ENCODE measurements around the gene CST7. TPM values are rescaled to one million over a fixed set of nuclear protein-coding genes. Genes with fewer than 3 reads are reported as not detected.

CST7 gene
- total RNA-seq, 1 experiment from 2014 or later, result 1.1 TPM

DNA sequence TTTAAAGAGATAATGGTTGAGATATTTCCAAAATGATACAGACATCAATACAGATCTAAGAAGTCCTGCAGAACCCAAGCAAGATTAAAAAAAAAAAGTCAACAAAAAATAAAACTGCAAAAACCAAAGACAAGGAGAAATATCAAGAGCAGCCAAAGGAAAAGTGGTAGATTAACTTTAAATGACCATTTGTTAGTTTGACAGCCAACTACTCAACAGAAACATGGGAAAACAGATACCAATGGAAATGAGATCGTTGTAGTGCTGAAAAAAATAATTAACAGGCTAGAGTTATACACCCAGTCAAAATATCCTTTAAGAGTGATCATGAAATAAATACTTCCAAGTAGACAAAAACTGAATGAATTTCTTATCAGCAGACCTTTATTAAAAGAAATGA is 53.9 kb downstream of the CST7 start:
- DNase-seq (ENCODE audit: low spot score), result no peak

DNA sequence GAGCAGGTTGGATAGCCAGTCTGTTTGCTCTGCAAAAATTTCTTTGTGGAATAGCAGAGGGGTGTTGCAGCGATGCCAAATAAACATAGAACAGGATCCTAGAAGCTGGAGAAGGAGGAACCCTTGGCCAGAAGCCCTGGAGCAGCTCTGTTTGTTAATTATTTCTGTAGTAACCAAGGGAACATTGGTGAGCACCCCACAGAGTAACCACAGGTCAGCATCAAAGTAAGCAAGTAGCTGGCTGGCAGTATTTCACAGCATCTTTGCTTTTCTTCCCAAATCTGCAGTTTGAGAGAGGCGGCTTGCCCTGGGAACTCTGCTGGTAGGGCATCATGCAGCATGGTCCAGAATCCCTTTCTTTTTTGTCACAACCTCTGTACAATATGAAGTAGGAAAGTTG is 56.2 kb downstream of the CST7 start:
- DNase-seq (ENCODE audit: low spot score), result peak; percentile 57

- no peak for DNase-seq (ENCODE audit: low spot score)
These were observed 56.6 kb downstream of the CST7 start for GRCh38 chr20:25005661-25006060.

DNA sequence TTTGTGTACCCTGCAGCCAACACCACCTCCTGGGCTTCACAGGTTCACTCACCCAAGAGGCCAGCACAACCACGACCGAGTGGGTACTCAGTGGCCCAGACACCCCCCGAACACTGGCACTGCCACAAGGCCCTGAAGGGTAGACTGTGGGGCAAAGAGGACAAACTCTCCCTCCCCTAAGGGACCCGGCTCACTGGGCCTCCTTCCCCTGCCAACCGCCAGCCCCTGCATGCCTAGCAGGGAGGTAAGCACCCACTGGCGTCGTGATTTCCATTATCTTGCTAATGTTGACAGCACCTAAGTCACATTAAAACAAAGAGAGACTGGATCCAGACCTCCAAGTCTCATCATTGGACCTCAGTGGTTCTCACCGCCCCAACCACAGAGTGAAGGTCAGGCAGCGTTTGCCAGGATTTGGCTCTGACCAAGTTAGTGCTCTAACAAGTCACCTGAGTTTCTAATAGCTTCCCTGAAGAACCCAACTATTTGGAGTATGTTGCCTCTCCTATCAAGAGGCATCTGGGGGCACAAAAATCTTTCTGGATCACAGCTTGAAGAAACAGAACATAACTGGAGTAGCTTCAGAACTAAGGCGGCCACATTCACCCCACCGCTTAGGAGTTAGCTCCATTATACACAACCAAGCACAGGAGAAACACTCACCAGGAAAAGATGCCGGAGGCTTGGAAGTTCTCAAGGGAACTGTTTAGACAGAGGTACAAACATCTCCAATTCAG is 57.5 kb downstream of the CST7 start:
- DNase-seq (ENCODE audit: low spot score), result no peak

DNA sequence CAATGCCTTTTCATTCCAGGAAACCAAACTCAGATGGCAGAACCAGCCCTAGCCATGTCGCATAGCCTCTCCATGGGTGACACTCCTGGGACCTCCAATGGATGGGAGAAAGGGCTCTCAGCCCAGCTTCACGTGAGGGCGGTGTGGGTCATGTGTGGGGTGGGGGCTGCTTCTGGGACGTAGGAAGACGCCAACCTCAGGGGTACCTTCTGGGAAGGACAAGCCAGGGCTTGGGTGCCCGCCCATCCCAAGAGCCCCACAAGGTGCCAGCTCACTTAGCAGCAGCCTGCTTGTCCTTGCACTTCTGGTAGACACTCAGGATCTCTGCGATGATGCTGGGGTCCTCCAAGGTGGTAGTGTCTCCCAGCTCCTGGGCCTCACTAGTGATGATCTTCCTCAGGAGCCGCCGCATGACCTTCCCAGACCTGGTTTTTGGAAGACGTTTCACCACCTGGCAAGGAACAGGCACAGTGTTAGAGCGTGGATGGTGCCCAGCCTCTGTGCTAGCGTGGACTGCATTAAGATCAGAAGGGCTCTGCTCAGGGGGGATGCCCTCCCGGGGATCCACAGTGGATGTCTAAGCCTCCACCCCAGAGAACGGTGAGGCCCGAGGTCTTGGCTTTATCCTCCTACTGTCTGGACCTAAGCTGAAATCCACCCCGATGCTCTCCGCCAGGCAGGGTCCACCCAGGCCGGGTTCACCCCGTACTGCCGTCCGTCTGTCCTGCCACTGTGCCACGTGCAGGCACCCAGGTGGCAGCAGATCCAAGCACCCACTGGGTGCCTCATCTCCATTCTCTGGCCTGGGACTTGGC is 58.6 kb downstream of the CST7 start:
- DNase-seq (ENCODE audit: low spot score), result no peak

- DNase-seq (ENCODE audit: low spot score), result no peak
These were observed 59.5 kb downstream of the CST7 start for GRCh38 chr20:25008388-25009217.

Other genes starting within 250 kb of the CST7 start
- gene APMAP, start 43.5 kb downstream of the CST7 start, total RNA-seq (2014; rRNA removed; shearing (Covaris generic)), result 110 and 115 TPM in 2 replicates
- 0.10 and 0.21 TPM in 2 replicates for gene ACSS1, start 108.9 kb downstream of the CST7 start, total RNA-seq (2014; rRNA removed; shearing (Covaris generic))
- not detected in 2 replicates for gene VSX1, start 132.9 kb downstream of the CST7 start, total RNA-seq (2014; rRNA removed; shearing (Covaris generic))
- 21.4 and 22.3 TPM in 2 replicates for gene ENTPD6, start 246.4 kb downstream of the CST7 start, total RNA-seq (2014; rRNA removed; shearing (Covaris generic))